Kidney (tissue), 22 donors: ENCODE results near the gene ASIC3. TPM values are rescaled to one million over a fixed set of nuclear protein-coding genes. Genes with fewer than 3 reads are reported as not detected.

ENCODE experiments used
- DNase-seq, 5 donors: peaks; one replicate each; pipeline ENCODE4 v3.0.0-alpha.2; 2013 to 2020
- FAIRE-seq: peaks from 2 replicates; lab custom pipeline; 2012; peaks lifted over from hg19 to GRCh38; lab: Jason Lieb, UNC
- H3K27ac ChIP-seq, 2 donors: one replicate each; pipeline ENCODE4 v1.7.0; 2013; ENCODE audit warnings: low read depth in 2 of 2, low read length in 2 of 2, inconsistent platforms in 1 of 2
- H3K27me3 ChIP-seq: one replicate; pipeline ENCODE4 v1.7.1; 2013; ENCODE audit warnings: low read length, inconsistent platforms; ENCODE audit not compliant: control insufficient read depth, insufficient read depth
- H3K36me3 ChIP-seq, 3 donors: one replicate each; pipeline versions ENCODE4 v1.7.0 to v1.7.1; 2013; ENCODE audit warnings: low read length in 3 of 3, control low read depth in 1 of 3, inconsistent platforms in 1 of 3; ENCODE audit not compliant: insufficient read depth in 3 of 3, control insufficient read depth in 2 of 3
- H3K4me1 ChIP-seq, 3 donors: one replicate each; pipeline versions ENCODE4 v1.7.0 to v1.7.1; 2013; ENCODE audit warnings: low read length in 3 of 3, inconsistent platforms in 1 of 3, low read depth in 1 of 3; ENCODE audit not compliant: control insufficient read depth in 2 of 3, insufficient read depth in 2 of 3
- H3K4me3 ChIP-seq, 3 donors: one replicate each; pipeline versions ENCODE4 v1.7.0 to v1.8.1; 2013; ENCODE audit warnings: low read length in 3 of 3, control low read depth in 1 of 3, inconsistent platforms in 1 of 3
- H3K9ac ChIP-seq, 3 donors: one replicate each; pipeline versions ENCODE4 v1.7.0 to v1.7.1; 2013; ENCODE audit warnings: low read length in 3 of 3, control low read depth in 1 of 3, inconsistent platforms in 1 of 3
- H3K9me3 ChIP-seq, 3 donors: one replicate each; pipeline versions ENCODE4 v1.7.0 to v1.7.1; 2013; ENCODE audit warnings: low read length in 3 of 3, control low read depth in 1 of 3, inconsistent platforms in 1 of 3; ENCODE audit not compliant: control insufficient read depth in 2 of 3, insufficient read depth in 1 of 3
- CTCF ChIP-seq: IDR thresholded peaks from 3 replicates; pipeline ENCODE4 v1.5.1; 2012; ENCODE audit warnings: mild to moderate bottlenecking, moderate library complexity, borderline replicate concordance; ENCODE audit not compliant: insufficient read depth; ENCODE audit errors: extremely low read depth
- intact Hi-C: fragments of 100-400 bp; cut with DNase I; formaldehyde crosslinking; loops from one replicate; pipeline ENCODE4 v1.11.1; 2022
- long read RNA-seq, 10 donors: library from polyadenylated mRNA in 1 of 10; unstranded in 1 of 10; transcript quantifications; one replicate each; pipeline ENCODE4 v2.0.0 and lab custom pipeline, GENCODE V29; 2021 to 2026
- polyA plus RNA-seq: library from polyadenylated mRNA; stranded (reverse); fragments of 350-450 nt; fragmentation: Illumina TruSeq; extraction: RNeasy Lipid Tissue Mini Kit (QIAGEN cat#74804); gene quantifications from one replicate; pipeline ENCODE4 v1.2.3, GENCODE V29; 2014; ENCODE audit warnings: low read depth, low replicate concordance; ENCODE audit not compliant: insufficient read depth
- total RNA-seq: library from RNA; stranded (reverse); fragmentation: NEBNext Ultra II Directional; extraction: Animal tissue kit (Norgen Biotek cat#: 25700); gene quantifications from one replicate; pipeline ENCODE4 v1.2.1, GENCODE V29; 2021
- donor health status: control.
- donor health status: control.
- donor health status: control.
- donor health status: control.
- donor health status: control.
- donor health status: DM: yes; HTN: yes; CAD: no.
- donor health status: Normal renal cell carcinoma (clear cell type).

Gene ASIC3
- total RNA-seq (1.9 TPM), polyA plus RNA-seq (3.1 TPM)
- long read RNA-seq, donor 1, result 0 reads
- long read RNA-seq, donor 2, result 0 reads
- long read RNA-seq, donor 3, result 0 reads
- long read RNA-seq, donor 4, result 0 reads
- long read RNA-seq, donor 5, result 0 reads
- long read RNA-seq, donor 6, result 0 reads
- long read RNA-seq, donor 7, result 0 reads
- long read RNA-seq, donor 8, result 0 reads
- long read RNA-seq, donor 9, result 0 reads
- long read RNA-seq, donor 10, result 0 reads

DNA sequence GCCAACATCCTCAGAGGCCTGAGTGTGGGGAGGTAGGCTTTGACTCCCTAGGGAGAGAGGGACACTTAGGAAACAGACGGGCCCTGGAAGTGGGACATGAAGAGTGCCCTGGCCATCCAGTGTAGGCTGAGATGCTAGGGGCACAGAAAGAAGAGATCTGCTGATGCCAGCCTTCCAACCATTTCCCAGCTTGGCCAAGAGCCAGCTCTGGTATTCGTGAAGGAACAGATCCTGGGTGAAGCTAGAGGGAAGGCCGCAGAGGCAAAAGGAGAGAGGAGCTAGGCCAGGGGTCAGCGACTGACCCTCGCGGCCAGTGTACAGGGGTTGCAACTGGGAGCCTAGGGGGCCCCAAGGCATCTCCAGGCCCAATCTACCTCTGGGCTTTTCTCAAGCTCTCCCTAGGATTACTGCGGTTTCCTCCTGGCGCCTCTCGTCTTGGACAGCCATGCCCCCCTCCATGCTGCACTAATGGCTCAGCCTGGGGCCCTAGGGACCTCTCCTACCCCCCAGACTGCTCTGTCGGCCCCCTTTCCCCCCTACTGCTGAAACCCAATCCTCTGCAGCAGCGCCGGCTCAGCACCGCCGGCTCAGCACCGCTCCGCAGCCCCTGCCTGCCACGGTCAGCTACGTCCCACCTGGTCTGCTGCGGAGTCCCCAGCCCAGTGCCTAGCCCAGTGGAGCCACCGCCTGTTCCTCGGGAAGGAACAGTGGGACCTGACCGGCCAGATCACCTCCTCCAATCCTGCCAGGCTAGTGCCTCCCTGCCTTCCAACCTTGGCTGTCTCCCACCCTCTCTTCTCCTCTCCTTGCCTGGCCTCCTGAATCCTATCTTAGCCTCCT is at the start of gene ASIC3:
Gene ASIC3, plus strand, starts transcription at position 556 of the 840 bp plus-strand sequence. CDS start 355 bp downstream, outside the sequence.
- intact Hi-C loops, result no loop called here
- FAIRE-seq (no peak), DNase-seq (peak in 3 of 5 donors; percentile 30 to 50 (median 46))
- H3K9me3 ChIP-seq, result no peaks in the 10 kb centered on the region
- H3K27ac ChIP-seq, result no peak within 1 kb of the TSS
- no peak for TF ChIP-seq CTCF
- H3K9ac ChIP-seq, result no peak within 1 kb of the TSS
- no peaks in the 10 kb centered on the region for H3K4me1 ChIP-seq
- H3K36me3 ChIP-seq, result peaks cover 0 to 3% (median 0%) of the 10 kb centered on the region in 3 donors
- H3K4me3 ChIP-seq, result no peak within 1 kb of the TSS
- H3K27me3 ChIP-seq, result no peaks in the 10 kb centered on the region

DNA sequence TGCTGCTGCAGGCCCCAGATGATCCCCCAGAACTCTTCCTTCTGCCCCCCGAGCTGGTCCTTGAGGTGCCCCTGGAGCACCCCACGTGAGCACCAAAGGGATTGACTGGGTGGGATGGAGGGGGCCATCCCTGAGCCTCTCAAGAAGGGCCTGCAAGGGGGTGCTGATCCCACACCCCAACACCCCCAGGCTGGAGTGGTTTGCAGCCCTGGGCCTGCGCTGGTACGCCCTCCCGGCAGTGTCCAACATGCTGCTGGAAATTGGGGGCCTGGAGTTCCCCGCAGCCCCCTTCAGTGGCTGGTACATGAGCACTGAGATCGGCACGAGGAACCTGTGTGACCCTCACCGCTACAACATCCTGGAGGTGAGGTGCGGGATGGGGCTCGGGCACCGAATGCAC is 49.3 kb upstream of the ASIC3 start:
- Histone ChIP-seq H3K9me3 (no peaks in the 10 kb centered on the region), H3K36me3 (no peaks in the 10 kb centered on the region), H3K4me3 (no peak overlapping the region), H3K27ac (no peak overlapping the region), H3K9ac (no peak overlapping the region), H3K27me3 (no peaks in the 10 kb centered on the region), H3K4me1 (no peaks in the 10 kb centered on the region)
- FAIRE-seq (no peak), DNase-seq (peak in 1 of 5 donors; percentile 63)
- intact Hi-C loops, result no loop called here
- TF ChIP-seq CTCF, result no peak

DNA sequence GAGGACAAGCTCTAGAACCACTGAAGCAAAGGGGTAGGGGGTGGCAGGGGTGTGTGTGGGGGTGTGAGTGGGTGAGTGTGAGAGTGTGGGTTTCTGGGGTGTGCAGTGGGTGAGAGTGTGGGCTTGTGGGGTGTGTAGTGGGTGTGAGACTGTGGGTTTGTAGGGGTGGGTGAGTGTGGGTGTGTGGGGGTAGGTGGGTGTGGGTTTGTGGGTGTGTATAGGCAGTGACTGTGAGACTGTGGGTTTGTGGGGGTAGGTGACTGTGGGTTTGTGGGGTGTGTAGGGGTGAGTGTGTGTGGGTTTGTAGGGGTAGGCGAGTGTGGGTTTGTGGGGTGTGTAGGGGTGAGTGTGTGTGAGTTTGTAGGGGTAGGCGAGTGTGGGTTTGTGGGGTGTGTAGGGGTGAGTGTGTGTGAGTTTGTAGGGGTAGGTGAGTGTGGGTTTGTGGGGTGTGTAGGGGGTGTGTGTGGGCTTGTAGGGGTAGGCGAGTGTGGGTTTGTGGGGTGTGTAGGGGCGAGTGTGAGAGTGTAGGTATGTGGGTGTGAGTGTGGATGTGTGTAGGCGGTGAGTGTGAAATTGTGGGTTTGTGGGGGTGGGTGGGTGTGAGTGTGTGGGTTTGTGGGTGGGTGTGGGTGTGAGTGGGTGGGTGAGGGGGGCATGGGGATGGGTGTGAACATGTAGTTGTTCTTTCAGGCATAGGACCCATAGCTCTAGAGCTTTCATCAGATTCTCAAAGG is 48.7 kb upstream of the ASIC3 start:
- Histone ChIP-seq H3K27me3 (no peaks in the 10 kb centered on the region), H3K4me3 (no peak overlapping the region), H3K9me3 (no peaks in the 10 kb centered on the region), H3K27ac (no peak overlapping the region), H3K4me1 (no peaks in the 10 kb centered on the region), H3K36me3 (no peaks in the 10 kb centered on the region), H3K9ac (no peak overlapping the region)
- TF ChIP-seq CTCF, result no peak
- DNase-seq, result no peak
- intact Hi-C loops, result no loop called here
- FAIRE-seq, result no peak
